Trophoblast cell (in vitro differentiated cells and primary cell): Measurements from ENCODE around the gene GP1BA.
"Not testable (repeated sequence)": the region's sequence is repeated elsewhere in the genome, so short reads cannot be mapped to it uniquely, and the experiment has no call there.

Source experiments
- DNase-seq, 2 donors: peaks; one replicate each; pipeline ENCODE4 v3.0.0-alpha.2; 2016
- H2AFZ ChIP-seq: 2 replicates; pipeline ENCODE4 v1.6.1; 2013; ENCODE audit warnings: low read length, moderate library complexity, mild to moderate bottlenecking; ENCODE audit not compliant: insufficient read depth, poor library complexity
- H2AK5ac ChIP-seq: 2 replicates; pipeline ENCODE4 v1.6.1; 2013; ENCODE audit warnings: mild to moderate bottlenecking, low read length
- H2BK120ac ChIP-seq: 2 replicates; pipeline ENCODE4 v1.6.1; 2013; ENCODE audit warnings: low read length, mild to moderate bottlenecking, moderate library complexity; ENCODE audit not compliant: insufficient read depth, poor library complexity
- H2BK12ac ChIP-seq: 2 replicates; pipeline ENCODE4 v1.6.1; 2013; ENCODE audit warnings: mild to moderate bottlenecking, low read length, moderate library complexity
- H2BK5ac ChIP-seq: 2 replicates; pipeline ENCODE4 v1.6.1; 2013; ENCODE audit warnings: low read length, low read depth, moderate library complexity, mild to moderate bottlenecking; ENCODE audit not compliant: poor library complexity
- H3K14ac ChIP-seq: 2 replicates; pipeline ENCODE4 v1.6.1; 2013; ENCODE audit warnings: mild to moderate bottlenecking, low read length
- H3K18ac ChIP-seq: 2 replicates; pipeline ENCODE4 v1.6.1; 2013; ENCODE audit warnings: mild to moderate bottlenecking, low read length
- H3K23ac ChIP-seq: 2 replicates; pipeline ENCODE4 v1.6.1; 2013; ENCODE audit warnings: low read length
- H3K27ac ChIP-seq: 2 replicates; pipeline ENCODE4 v1.5.1; 2013; ENCODE audit warnings: low read depth, mild to moderate bottlenecking, inconsistent platforms, low read length, moderate library complexity
- H3K27me3 ChIP-seq: 2 replicates; pipeline ENCODE4 v1.6.1; 2013; ENCODE audit warnings: inconsistent platforms, mild to moderate bottlenecking, low read length, moderate library complexity; ENCODE audit not compliant: insufficient read depth
- H3K36me3 ChIP-seq, 2 experiments: 1 replicate in 1 of 2; 2 replicates in 1 of 2; pipeline ENCODE4 v1.6.1; 2013; ENCODE audit warnings: low read length in 2 of 2, mild to moderate bottlenecking in 2 of 2, moderate library complexity in 1 of 2; ENCODE audit not compliant: insufficient read depth in 2 of 2, control insufficient read depth in 1 of 2
- H3K4ac ChIP-seq: 2 replicates; pipeline ENCODE4 v1.6.1; 2013; ENCODE audit warnings: low read depth, mild to moderate bottlenecking, low read length, moderate library complexity
- H3K4me1 ChIP-seq, 2 experiments: 1 replicate in 1 of 2; 2 replicates in 1 of 2; pipeline ENCODE4 v1.6.1; 2013; ENCODE audit warnings: low read length in 2 of 2, mild to moderate bottlenecking in 2 of 2, moderate library complexity in 1 of 2; ENCODE audit not compliant: insufficient read depth in 2 of 2, control insufficient read depth in 1 of 2
- H3K4me2 ChIP-seq: 2 replicates; pipeline ENCODE4 v1.6.1; 2013; ENCODE audit warnings: inconsistent platforms, mild to moderate bottlenecking, low read length, moderate library complexity
- H3K4me3 ChIP-seq: 2 replicates; pipeline ENCODE4 v1.5.1; 2013; ENCODE audit warnings: mild to moderate bottlenecking, low read depth, low read length, inconsistent platforms
- H3K79me1 ChIP-seq: one replicate; pipeline ENCODE4 v1.6.1; 2013; ENCODE audit warnings: low read length
- H3K79me2 ChIP-seq: 2 replicates; pipeline ENCODE4 v1.6.1; 2013; ENCODE audit warnings: low read length, mild to moderate bottlenecking; ENCODE audit not compliant: control insufficient read depth, insufficient read depth, poor library complexity
- H3K9ac ChIP-seq: 2 replicates; pipeline ENCODE4 v1.6.1; 2013; ENCODE audit warnings: mild to moderate bottlenecking, low read length
- H3K9me3 ChIP-seq: 2 replicates; pipeline ENCODE4 v1.6.1; 2013; ENCODE audit warnings: low read depth, mild to moderate bottlenecking, control low read depth, inconsistent platforms, low read length; ENCODE audit not compliant: insufficient read depth
- H4K12ac ChIP-seq: 2 replicates; pipeline ENCODE4 v1.6.1; 2013; ENCODE audit warnings: low read depth, mild to moderate bottlenecking, low read length, moderate library complexity
- H4K8ac ChIP-seq: 2 replicates; pipeline ENCODE4 v1.6.1; 2013; ENCODE audit warnings: low read depth, mild to moderate bottlenecking, low read length, moderate library complexity
- H4K91ac ChIP-seq: one replicate; pipeline ENCODE4 v1.6.1; 2013; ENCODE audit warnings: low read depth, mild to moderate bottlenecking, low read length, moderate library complexity
- WGBS: extraction: QIAGEN DNeasy Blood & Tissue Kit; methylation state at CpG from one replicate; pipeline ENCODE4 v1.1.7; 2013; ENCODE audit warnings: missing lambda C conversion rate; ENCODE audit not compliant: insufficient read length, insufficient coverage; ENCODE audit errors: extremely low coverage; 5-methylcytosine and 5-hydroxymethylcytosine counted together

GP1BA gene

GRCh38 chr17:4921320-4921719, 10.8 kb upstream of the GP1BA start:
- Histone ChIP-seq H4K91ac (no peak overlapping the region), H3K36me3 (peaks cover 0 to 1% of the 10 kb centered on the region in 2 experiments), H4K8ac (no peak overlapping the region), H3K4me2 (no peak overlapping the region), H3K4me3 (no peak overlapping the region), H2AFZ (no peak overlapping the region), H3K4ac (no peak overlapping the region), H3K9ac (no peak overlapping the region), H3K27me3 (no peaks in the 10 kb centered on the region), H2BK12ac (no peak overlapping the region), H2AK5ac (no peak overlapping the region), H3K27ac (no peak overlapping the region), H2BK120ac (no peak overlapping the region), H3K79me2 (no peaks in the 10 kb centered on the region), H4K12ac (no peak overlapping the region), H3K23ac (no peak overlapping the region), H3K4me1 (peaks cover 6 to 10% of the 10 kb centered on the region in 2 experiments), H3K9me3 (no peaks in the 10 kb centered on the region), H3K79me1 (peaks cover 3% of the 10 kb centered on the region), H2BK5ac (no peak overlapping the region), H3K18ac (no peak overlapping the region), H3K14ac (no peak overlapping the region)
- DNase-seq: no peak
- no CpG with 5 or more reads among the region's 4 CpGs for WGBS

- DNase-seq, H3K14ac ChIP-seq, H2AK5ac ChIP-seq, H3K4ac ChIP-seq, H2BK5ac ChIP-seq, H2BK120ac ChIP-seq, H3K9me3 ChIP-seq, H2AFZ ChIP-seq, H3K36me3 ChIP-seq, H3K4me2 ChIP-seq, H3K27me3 ChIP-seq, H4K12ac ChIP-seq, H3K23ac ChIP-seq, H3K18ac ChIP-seq, H3K27ac ChIP-seq, H4K91ac ChIP-seq, H3K9ac ChIP-seq, H3K79me2 ChIP-seq, H2BK12ac ChIP-seq, H3K4me1 ChIP-seq, H3K79me1 ChIP-seq, H3K4me3 ChIP-seq, H4K8ac ChIP-seq: not testable (repeated sequence)
- no CpG with 5 or more reads among the region's 24 CpGs for WGBS
These were observed 5.3 kb upstream of the GP1BA start for GRCh38 chr17:4926577-4927335.

GRCh38 chr17:4928881-4929280, 3.2 kb upstream of the GP1BA start:
- no peak overlapping the region for H2BK5ac ChIP-seq
- H4K12ac ChIP-seq: no peak overlapping the region
- peaks cover 4 to 5% of the 10 kb centered on the region in 2 experiments for H3K36me3 ChIP-seq
- no peaks in the 10 kb centered on the region for H3K79me1 ChIP-seq
- H3K14ac ChIP-seq: no peak overlapping the region
- no peak overlapping the region for H3K9ac ChIP-seq
- H3K4ac ChIP-seq: no peak overlapping the region
- H2BK120ac ChIP-seq: no peak overlapping the region
- no peak overlapping the region for H2BK12ac ChIP-seq
- H4K91ac ChIP-seq: no peak overlapping the region
- H3K27me3 ChIP-seq: no peaks in the 10 kb centered on the region
- H3K4me3 ChIP-seq: no peak overlapping the region
- no peak overlapping the region for H2AFZ ChIP-seq
- WGBS: 100% methylated on average over 1 of the region's 18 CpGs
- no peak overlapping the region for H3K27ac ChIP-seq
- no peaks in the 10 kb centered on the region for H3K4me1 ChIP-seq
- H2AK5ac ChIP-seq: no peak overlapping the region
- no peak overlapping the region for H3K4me2 ChIP-seq
- H3K18ac ChIP-seq: no peak overlapping the region
- DNase-seq: no peak
- H3K23ac ChIP-seq: no peak overlapping the region
- H3K79me2 ChIP-seq: no peaks in the 10 kb centered on the region
- no peak overlapping the region for H4K8ac ChIP-seq
- peaks cover 2% of the 10 kb centered on the region for H3K9me3 ChIP-seq

- no CpG with 5 or more reads among the region's 12 CpGs for WGBS
- H2AFZ ChIP-seq: no peak overlapping the region
These were observed 679 bp downstream of the GP1BA start for GRCh38 chr17:4932756-4933155.

More at GRCh38 chr17:4932756-4933155, 679 bp downstream of the GP1BA start:
- H3K79me1 ChIP-seq: peaks cover 2% of the 10 kb centered on the region
- no peak overlapping the region for H3K9ac ChIP-seq
- no peaks in the 10 kb centered on the region for H3K79me2 ChIP-seq
- H3K27ac ChIP-seq: no peak overlapping the region
- no peaks in the 10 kb centered on the region for H3K27me3 ChIP-seq
- H3K14ac ChIP-seq: no peak overlapping the region
- H2BK120ac ChIP-seq: no peak overlapping the region
- no peak overlapping the region for H3K4ac ChIP-seq
- no peak overlapping the region for H3K23ac ChIP-seq
- H4K8ac ChIP-seq: no peak overlapping the region
- no peak overlapping the region for H2BK12ac ChIP-seq
- no peak overlapping the region for H4K12ac ChIP-seq
- no peak overlapping the region for H4K91ac ChIP-seq
- no peak overlapping the region for H3K4me3 ChIP-seq
- no peaks in the 10 kb centered on the region for H3K4me1 ChIP-seq
- no peak overlapping the region for H3K18ac ChIP-seq
- no peak for DNase-seq
- no peak overlapping the region for H2BK5ac ChIP-seq
- H3K4me2 ChIP-seq: no peak overlapping the region
- H2AK5ac ChIP-seq: no peak overlapping the region
- H3K36me3 ChIP-seq: peaks cover 15 to 18% of the 10 kb centered on the region in 2 experiments
- H3K9me3 ChIP-seq: peaks cover 2% of the 10 kb centered on the region
